ENCODE data around the gene ARHGEF28. TPM values are rescaled to one million over a fixed set of nuclear protein-coding genes. Genes with fewer than 3 reads are reported as not detected.

ARHGEF28 gene
- total and polyA plus RNA-seq, 2 of the 13 experiments (the other 11 are each of a cell fraction or from before 2014, with no cell fraction given): 17.4 to 34.1 TPM

DNA sequence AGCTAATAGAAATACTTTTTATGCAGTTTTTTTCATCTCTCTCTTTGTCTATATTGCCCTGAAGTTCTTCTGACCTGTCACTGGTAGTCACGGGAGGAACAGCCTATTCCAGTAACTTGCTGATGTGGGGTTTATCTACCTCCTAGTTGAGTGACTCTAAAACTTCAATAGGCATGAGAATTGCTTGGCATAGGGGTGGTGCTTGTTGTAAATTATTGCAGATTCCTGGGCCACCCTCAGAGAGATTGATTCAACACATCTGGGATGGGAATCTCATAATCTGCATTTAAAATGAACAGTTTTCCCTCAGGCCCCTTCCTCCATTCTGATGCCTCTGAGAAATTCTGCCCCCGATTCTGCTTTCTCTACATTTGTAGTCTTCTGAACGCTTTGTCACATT, 184.4 kb downstream of the ARHGEF28 start:
- H3K27ac ChIP-seq (ENCODE audit: extremely low read length, insufficient read depth, low read length): no peak overlapping the region
- no peak overlapping the region for H3K4me3 ChIP-seq (replicated peaks in 1 of 3; ENCODE audit: insufficient read depth in 1 of 3, low read depth in 2 of 3, low read length in 3 of 3)
- H3K36me3 ChIP-seq (replicated peaks in 1 of 2; ENCODE audit: control insufficient read depth in 1 of 2, insufficient read depth in 2 of 2, low read length in 2 of 2): no peaks in the 10 kb centered on the region; a peak in 1 of 5 replicates
- intact Hi-C loops (cut with micrococcal nuclease; ENCODE audit: unreplicated experiment): no loop called here
- ChIA-PET CTCF (ENCODE audit: low intra/inter-chr PET ratio, low total read pairs) (no interaction called here), POLR2A (no interaction called here)
- ATAC-seq (no peak), DNase-seq (ENCODE audit: low spot score) (no peak), FAIRE-seq (no peak)
- no peak overlapping the region for H2AFZ ChIP-seq (ENCODE audit: low read length)
- in situ Hi-C loops (cut with HindIII; ENCODE audit: extremely low pct_ligation_motif_present, low pct_unique_long_range_greater_than_20kb): no loop called here
- no TSS peak for BruUV-seq (replicated peaks)
- peaks cover 27% of the 10 kb centered on the region for H3K79me2 ChIP-seq (ENCODE audit: insufficient read depth, low read length)
- no peaks in the 10 kb centered on the region for H3K27me3 ChIP-seq (ENCODE audit: control insufficient read depth in 1 of 2, insufficient read depth in 2 of 2, low read length in 2 of 2)
- H3K9me3 ChIP-seq (ENCODE audit: low read length): no peaks in the 10 kb centered on the region
- H3K4me2 ChIP-seq (ENCODE audit: low read depth, low read length): no peak overlapping the region
- WGBS (ENCODE audit: low lambda C conversion rate): 93% methylated on average over 3 of the region's 3 CpGs
- H3K4me1 ChIP-seq (ENCODE audit: insufficient read depth, low read length): peaks cover 19% of the 10 kb centered on the region
- H3K9ac ChIP-seq (ENCODE audit: insufficient read depth, low read depth, low read length): no peak overlapping the region
- H4K20me1 ChIP-seq (ENCODE audit: insufficient read depth, low read length): no peaks in the 10 kb centered on the region
- no peak for TF ChIP-seq ARNT (IDR thresholded peaks at IDR 0.05)
- TF ChIP-seq, protein P1, sequence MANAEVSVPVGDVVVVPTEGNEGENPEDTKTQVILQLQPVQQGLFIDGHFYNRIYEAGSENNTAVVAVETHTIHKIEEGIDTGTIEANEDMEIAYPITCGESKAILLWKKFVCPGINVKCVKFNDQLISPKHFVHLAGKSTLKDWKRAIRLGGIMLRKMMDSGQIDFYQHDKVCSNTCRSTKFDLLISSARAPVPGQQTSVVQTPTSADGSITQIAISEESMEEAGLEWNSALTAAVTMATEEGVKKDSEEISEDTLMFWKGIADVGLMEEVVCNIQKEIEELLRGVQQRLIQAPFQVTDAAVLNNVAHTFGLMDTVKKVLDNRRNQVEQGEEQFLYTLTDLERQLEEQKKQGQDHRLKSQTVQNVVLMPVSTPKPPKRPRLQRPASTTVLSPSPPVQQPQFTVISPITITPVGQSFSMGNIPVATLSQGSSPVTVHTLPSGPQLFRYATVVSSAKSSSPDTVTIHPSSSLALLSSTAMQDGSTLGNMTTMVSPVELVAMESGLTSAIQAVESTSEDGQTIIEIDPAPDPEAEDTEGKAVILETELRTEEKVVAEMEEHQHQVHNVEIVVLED (CRISPR knock-in tag; IDR thresholded peaks at IDR 0.05; ENCODE audit: borderline replicate concordance): no peak
- no peak for TF ChIP-seq ZNF264 (CRISPR knock-in tag; IDR thresholded peaks at IDR 0.05)
- TF ChIP-seq ZNF251 (CRISPR knock-in tag; IDR thresholded peaks at IDR 0.05): no peak
- TF ChIP-seq ZNF580 (CRISPR knock-in tag; IDR thresholded peaks at IDR 0.05; ENCODE audit: borderline replicate concordance, low read depth): no peak
- TF ChIP-seq SRY (CRISPR knock-in tag; IDR thresholded peaks at IDR 0.05): no peak
- no peak for TF ChIP-seq ZBTB7A (CRISPR knock-in tag; IDR thresholded peaks at IDR 0.05)
- no peak for TF ChIP-seq BCL6 (CRISPR knock-in tag; IDR thresholded peaks at IDR 0.05)
- no peak for TF ChIP-seq PBX3 (CRISPR knock-in tag; IDR thresholded peaks at IDR 0.05; ENCODE audit: borderline replicate concordance)
- no peak for TF ChIP-seq TSC22D2 (CRISPR knock-in tag; IDR thresholded peaks at IDR 0.05; ENCODE audit: borderline replicate concordance)
- TF ChIP-seq ZBTB7B (CRISPR knock-in tag; IDR thresholded peaks at IDR 0.05): no peak
- no peak for TF ChIP-seq FOXK1 (CRISPR knock-in tag; IDR thresholded peaks at IDR 0.05; ENCODE audit: borderline replicate concordance, low read depth)
- no peak for TF ChIP-seq ZNF687 (CRISPR knock-in tag; IDR thresholded peaks at IDR 0.05)
